GM10266 (cell line): Measurements from ENCODE around the gene REEP1.

Experiments
- DNase-seq: peaks from one replicate; pipeline ENCODE4 v3.0.0; 2012; ENCODE audit errors: extremely low spot score
- CTCF ChIP-seq: IDR thresholded peaks from 2 replicates; pipeline ENCODE4 v1.5.1; 2012; ENCODE audit warnings: mild to moderate bottlenecking, low read depth; ENCODE audit not compliant: control insufficient read depth, insufficient read depth; ENCODE audit errors: missing control alignments

The REEP1 gene

GRCh38 chr2:86338778-86339295 is 1.4 kb upstream of the REEP1 start:
- TF ChIP-seq CTCF = no peak
- no peak for DNase-seq

- DNase-seq = no peak
- no peak for TF ChIP-seq CTCF
Measured at GRCh38 chr2:86336675-86337243, 667 bp downstream of the REEP1 start.

GRCh38 chr2:86335865-86336674 is 1.4 kb downstream of the REEP1 start:
- DNase-seq = no peak
- no peak for TF ChIP-seq CTCF

- TF ChIP-seq CTCF = no peak
- DNase-seq = no peak
Measured at GRCh38 chr2:86333378-86333777, 4.0 kb downstream of the REEP1 start.

GRCh38 chr2:86332654-86333053 is 4.8 kb downstream of the REEP1 start:
- no peak for TF ChIP-seq CTCF
- no peak for DNase-seq

- no peak for DNase-seq
Measured at GRCh38 chr2:86331384-86331783, 6.0 kb downstream of the REEP1 start.

More at GRCh38 chr2:86331384-86331783, 6.0 kb downstream of the REEP1 start:
- TF ChIP-seq CTCF = no peak
